ENCODE results near the gene RNF115.

The RNF115 gene

GRCh38 chr1:145778146-145778540 lies 45.8 kb downstream of the RNF115 start:
- Histone ChIP-seq H3K14ac (ENCODE audit: low read length) (no peak overlapping the region), H3K4ac (ENCODE audit: low read length) (no peak overlapping the region), H3K79me1 (ENCODE audit: low read depth, low read length) (no peaks in the 10 kb centered on the region), H3K23ac (ENCODE audit: low read depth, low read length, poor library complexity) (no peak overlapping the region), H3K4me2 (ENCODE audit: insufficient read depth, low read length, poor library complexity, severe bottlenecking) (no peak overlapping the region), H3K18ac (ENCODE audit: low read length) (no peak overlapping the region), H2BK12ac (ENCODE audit: low read length) (no peak overlapping the region), H2AK5ac (ENCODE audit: low read depth, low read length) (no peak overlapping the region), H2BK15ac (ENCODE audit: low read length) (no peak overlapping the region), H4K91ac (ENCODE audit: low read depth, low read length, poor library complexity) (no peak overlapping the region), H2BK5ac (ENCODE audit: low read length) (no peak overlapping the region), H2BK120ac (ENCODE audit: low read depth, low read length) (no peak overlapping the region), H3K4me1 (ENCODE audit: control insufficient read depth in 2 of 2, insufficient read depth in 1 of 2, low read depth in 1 of 2, low read length in 2 of 2) (no peaks in the 10 kb centered on the region), H3K27ac (replicated peaks; ENCODE audit: low read length) (no peak overlapping the region), H4K8ac (ENCODE audit: low read depth, low read length) (no peak overlapping the region), H3K9me3 (replicated peaks in 1 of 2; ENCODE audit: control insufficient read depth in 2 of 2, insufficient read depth in 1 of 2, low read depth in 1 of 2, low read length in 2 of 2) (no peaks in the 10 kb centered on the region), H3K36me3 (replicated peaks in 1 of 2; ENCODE audit: control insufficient read depth in 2 of 2, insufficient read depth in 2 of 2, low read length in 2 of 2) (peaks cover 0 to 36% of the 10 kb centered on the region in 2 donors), H3K27me3 (ENCODE audit: control insufficient read depth in 3 of 3, insufficient read depth in 3 of 3, low read depth in 1 of 3, low read length in 3 of 3) (no peaks in the 10 kb centered on the region), H3K9ac (ENCODE audit: low read depth, low read length, poor library complexity) (no peak overlapping the region), H3K4me3 (ENCODE audit: low read length in 2 of 2) (no peak overlapping the region), H2AFZ (ENCODE audit: low read length) (no peak overlapping the region)
- DNase-seq (ENCODE audit: low spot score) = no peak
- WGBS, 2 donors (ENCODE audit: extremely low coverage in 2 of 2, insufficient read length in 2 of 2, insufficient replicate concordance in 1 of 2) = no CpG with 5 or more reads among the region's 1 CpG

- Histone ChIP-seq H3K4me1 (ENCODE audit: control insufficient read depth in 2 of 2, insufficient read depth in 1 of 2, low read depth in 1 of 2, low read length in 2 of 2) (no peaks in the 10 kb centered on the region), H4K8ac (ENCODE audit: low read depth, low read length) (no peak overlapping the region), H4K91ac (ENCODE audit: low read depth, low read length, poor library complexity) (no peak overlapping the region), H3K79me1 (ENCODE audit: low read depth, low read length) (no peaks in the 10 kb centered on the region), H2BK5ac (ENCODE audit: low read length) (no peak overlapping the region), H3K4me3 (ENCODE audit: low read length in 2 of 2) (no peak overlapping the region), H3K27ac (replicated peaks; ENCODE audit: low read length) (no peak overlapping the region), H3K23ac (ENCODE audit: low read depth, low read length, poor library complexity) (no peak overlapping the region), H3K14ac (ENCODE audit: low read length) (no peak overlapping the region), H3K4me2 (ENCODE audit: insufficient read depth, low read length, poor library complexity, severe bottlenecking) (no peak overlapping the region), H3K18ac (ENCODE audit: low read length) (no peak overlapping the region), H2BK12ac (ENCODE audit: low read length) (no peak overlapping the region), H3K36me3 (replicated peaks in 1 of 2; ENCODE audit: control insufficient read depth in 2 of 2, insufficient read depth in 2 of 2, low read length in 2 of 2) (peaks cover 0 to 38% of the 10 kb centered on the region in 2 donors), H3K9me3 (replicated peaks in 1 of 2; ENCODE audit: control insufficient read depth in 2 of 2, insufficient read depth in 1 of 2, low read depth in 1 of 2, low read length in 2 of 2) (peaks cover 0 to 2% of the 10 kb centered on the region in 2 donors), H2AK5ac (ENCODE audit: low read depth, low read length) (no peak overlapping the region), H2BK120ac (ENCODE audit: low read depth, low read length) (no peak overlapping the region), H3K27me3 (ENCODE audit: control insufficient read depth in 3 of 3, insufficient read depth in 3 of 3, low read depth in 1 of 3, low read length in 3 of 3) (no peaks in the 10 kb centered on the region), H3K4ac (ENCODE audit: low read length) (no peak overlapping the region), H2AFZ (ENCODE audit: low read length) (no peak overlapping the region), H3K9ac (ENCODE audit: low read depth, low read length, poor library complexity) (no peak overlapping the region), H2BK15ac (ENCODE audit: low read length) (no peak overlapping the region)
- no peak for DNase-seq (ENCODE audit: low spot score)
- WGBS, 2 donors (ENCODE audit: extremely low coverage in 2 of 2, insufficient read length in 2 of 2, insufficient replicate concordance in 1 of 2) = no CpG with 5 or more reads among the region's 1 CpG
Measured at GRCh38 chr1:145777357-145778145, 46.3 kb downstream of the RNF115 start.

GRCh38 chr1:145773423-145773822 lies 50.5 kb downstream of the RNF115 start:
- Histone ChIP-seq H3K9ac (ENCODE audit: low read depth, low read length, poor library complexity) (no peak overlapping the region), H2BK120ac (ENCODE audit: low read depth, low read length) (no peak overlapping the region), H3K36me3 (replicated peaks in 1 of 2; ENCODE audit: control insufficient read depth in 2 of 2, insufficient read depth in 2 of 2, low read length in 2 of 2) (peaks cover 4 to 56% of the 10 kb centered on the region in 2 donors), H2AFZ (ENCODE audit: low read length) (no peak overlapping the region), H3K27me3 (ENCODE audit: control insufficient read depth in 3 of 3, insufficient read depth in 3 of 3, low read depth in 1 of 3, low read length in 3 of 3) (no peaks in the 10 kb centered on the region), H2BK5ac (ENCODE audit: low read length) (no peak overlapping the region), H2BK12ac (ENCODE audit: low read length) (no peak overlapping the region), H4K8ac (ENCODE audit: low read depth, low read length) (no peak overlapping the region), H2BK15ac (ENCODE audit: low read length) (no peak overlapping the region), H3K18ac (ENCODE audit: low read length) (no peak overlapping the region), H3K14ac (ENCODE audit: low read length) (no peak overlapping the region), H3K23ac (ENCODE audit: low read depth, low read length, poor library complexity) (no peak overlapping the region), H3K9me3 (replicated peaks in 1 of 2; ENCODE audit: control insufficient read depth in 2 of 2, insufficient read depth in 1 of 2, low read depth in 1 of 2, low read length in 2 of 2) (peaks cover 0 to 16% of the 10 kb centered on the region in 2 donors), H3K27ac (replicated peaks; ENCODE audit: low read length) (no peak overlapping the region), H3K79me1 (ENCODE audit: low read depth, low read length) (no peaks in the 10 kb centered on the region), H3K4ac (ENCODE audit: low read length) (no peak overlapping the region), H4K91ac (ENCODE audit: low read depth, low read length, poor library complexity) (no peak overlapping the region), H3K4me3 (ENCODE audit: low read length in 2 of 2) (no peak overlapping the region), H3K4me2 (ENCODE audit: insufficient read depth, low read length, poor library complexity, severe bottlenecking) (no peak overlapping the region), H2AK5ac (ENCODE audit: low read depth, low read length) (no peak overlapping the region), H3K4me1 (ENCODE audit: control insufficient read depth in 2 of 2, insufficient read depth in 1 of 2, low read depth in 1 of 2, low read length in 2 of 2) (no peaks in the 10 kb centered on the region)
- no CpG with 5 or more reads among the region's 1 CpG for WGBS, 2 donors (ENCODE audit: extremely low coverage in 2 of 2, insufficient read length in 2 of 2, insufficient replicate concordance in 1 of 2)
- no peak for DNase-seq (ENCODE audit: low spot score)

GRCh38 chr1:145771056-145771455 lies 52.8 kb downstream of the RNF115 start:
- Histone ChIP-seq H3K4me2 (ENCODE audit: insufficient read depth, low read length, poor library complexity, severe bottlenecking) (no peak overlapping the region), H3K18ac (ENCODE audit: low read length) (no peak overlapping the region), H3K4ac (ENCODE audit: low read length) (no peak overlapping the region), H4K8ac (ENCODE audit: low read depth, low read length) (no peak overlapping the region), H2BK12ac (ENCODE audit: low read length) (no peak overlapping the region), H3K9ac (ENCODE audit: low read depth, low read length, poor library complexity) (no peak overlapping the region), H2AFZ (ENCODE audit: low read length) (no peak overlapping the region), H3K27ac (replicated peaks; ENCODE audit: low read length) (no peak overlapping the region), H3K36me3 (replicated peaks in 1 of 2; ENCODE audit: control insufficient read depth in 2 of 2, insufficient read depth in 2 of 2, low read length in 2 of 2) (peaks cover 4 to 61% of the 10 kb centered on the region in 2 donors), H2BK5ac (ENCODE audit: low read length) (no peak overlapping the region), H3K4me1 (ENCODE audit: control insufficient read depth in 2 of 2, insufficient read depth in 1 of 2, low read depth in 1 of 2, low read length in 2 of 2) (no peaks in the 10 kb centered on the region), H3K14ac (ENCODE audit: low read length) (no peak overlapping the region), H4K91ac (ENCODE audit: low read depth, low read length, poor library complexity) (no peak overlapping the region), H3K9me3 (replicated peaks in 1 of 2; ENCODE audit: control insufficient read depth in 2 of 2, insufficient read depth in 1 of 2, low read depth in 1 of 2, low read length in 2 of 2) (peaks cover 0 to 17% of the 10 kb centered on the region in 2 donors), H3K4me3 (ENCODE audit: low read length in 2 of 2) (no peak overlapping the region), H2BK15ac (ENCODE audit: low read length) (no peak overlapping the region), H3K23ac (ENCODE audit: low read depth, low read length, poor library complexity) (no peak overlapping the region), H3K79me1 (ENCODE audit: low read depth, low read length) (no peaks in the 10 kb centered on the region), H2BK120ac (ENCODE audit: low read depth, low read length) (no peak overlapping the region), H3K27me3 (ENCODE audit: control insufficient read depth in 3 of 3, insufficient read depth in 3 of 3, low read depth in 1 of 3, low read length in 3 of 3) (no peaks in the 10 kb centered on the region), H2AK5ac (ENCODE audit: low read depth, low read length) (no peak overlapping the region)
- WGBS, 2 donors (ENCODE audit: extremely low coverage in 2 of 2, insufficient read length in 2 of 2, insufficient replicate concordance in 1 of 2) = no CpG with 5 or more reads among the region's 1 CpG
- no peak for DNase-seq (ENCODE audit: low spot score)

All from neuronal stem cell (in vitro differentiated cells).